ENCODE data around the gene ALDH16A1.

Gene ALDH16A1

GRCh38 chr19:49488863-49489537 lies 36.0 kb downstream of the ALDH16A1 start:
- peak; percentile 19 for DNase-seq (ENCODE audit: low read depth)
- no peak for TF ChIP-seq CTCF (IDR thresholded peaks at IDR 0.05; ENCODE audit: insufficient read depth, low read depth, low read length, missing control alignments)
- H3K4me3 ChIP-seq (ENCODE audit: low read depth, low read length) = peak overlapping the region; percentile 73

- peak; percentile 88 for DNase-seq (ENCODE audit: low read depth)
These were observed 36.7 kb downstream of the ALDH16A1 start for GRCh38 chr19:49489601-49490167.

GRCh38 chr19:49490287-49491029 lies 37.4 kb downstream of the ALDH16A1 start:
- peak overlapping the region; percentile 73 for H3K4me3 ChIP-seq (ENCODE audit: low read depth, low read length)
- DNase-seq (ENCODE audit: low read depth) = peak; percentile 46
- no peak for TF ChIP-seq CTCF (IDR thresholded peaks at IDR 0.05; ENCODE audit: insufficient read depth, low read depth, low read length, missing control alignments)

More at GRCh38 chr19:49489601-49490167, 36.7 kb downstream of the ALDH16A1 start:
- peak overlapping the region; percentile 73 for H3K4me3 ChIP-seq (ENCODE audit: low read depth, low read length)
- peak; percentile 70 for TF ChIP-seq CTCF (IDR thresholded peaks at IDR 0.05; ENCODE audit: insufficient read depth, low read depth, low read length, missing control alignments)

- no peak overlapping the region for H3K4me3 ChIP-seq (ENCODE audit: low read depth, low read length)
- no peak for TF ChIP-seq CTCF (IDR thresholded peaks at IDR 0.05; ENCODE audit: insufficient read depth, low read depth, low read length, missing control alignments)
- no peak for DNase-seq (ENCODE audit: low read depth)
These were observed 38.2 kb downstream of the ALDH16A1 start for GRCh38 chr19:49491030-49491803.

- no peak for TF ChIP-seq CTCF (IDR thresholded peaks at IDR 0.05; ENCODE audit: insufficient read depth, low read depth, low read length, missing control alignments)
- DNase-seq (ENCODE audit: low read depth) = no peak
- H3K4me3 ChIP-seq (ENCODE audit: low read depth, low read length) = no peak overlapping the region
These were observed 39.0 kb downstream of the ALDH16A1 start for GRCh38 chr19:49491804-49492572.
